ENCODE results near the gene CCDC187.
A peak's percentile ranks its signal among the peaks of the same experiment; 100 is the strongest.
"Not testable (repeated sequence)": the region's sequence is repeated elsewhere in the genome, so short reads cannot be mapped to it uniquely, and the experiment has no call there.

CCDC187 gene

GRCh38 chr9:136303825-136304416, at the start of gene CCDC187:
CCDC187 (minus strand) TSS chr9:136304094; CDS start chr9:136303830, 264 bp downstream.
- TF ChIP-seq JUND (IDR thresholded peaks at IDR 0.05; ENCODE audit: low read depth): no peak
- in situ Hi-C loops (cut with HindIII; ENCODE audit: low pct_unique_long_range_greater_than_20kb, low sequenced_read_pairs): no loop called here
- DNase-seq (ENCODE audit: low read depth in 1 of 2, low spot score in 1 of 2): no peak

GRCh38 chr9:136353088-136353487, 49.2 kb upstream of the CCDC187 start:
- no peak for DNase-seq (ENCODE audit: low read depth in 1 of 2, low spot score in 1 of 2)
- in situ Hi-C loops (cut with HindIII; ENCODE audit: low pct_unique_long_range_greater_than_20kb, low sequenced_read_pairs): no loop called here

GRCh38 chr9:136352682-136353081, 48.8 kb upstream of the CCDC187 start:
- in situ Hi-C loops (cut with HindIII; ENCODE audit: low pct_unique_long_range_greater_than_20kb, low sequenced_read_pairs): no loop called here
- DNase-seq (ENCODE audit: low read depth in 1 of 2, low spot score in 1 of 2): no peak
- no peak for TF ChIP-seq JUND (IDR thresholded peaks at IDR 0.05; ENCODE audit: low read depth)

More at GRCh38 chr9:136353088-136353487, 49.2 kb upstream of the CCDC187 start:
- no peak for TF ChIP-seq JUND (IDR thresholded peaks at IDR 0.05; ENCODE audit: low read depth)

DNA sequence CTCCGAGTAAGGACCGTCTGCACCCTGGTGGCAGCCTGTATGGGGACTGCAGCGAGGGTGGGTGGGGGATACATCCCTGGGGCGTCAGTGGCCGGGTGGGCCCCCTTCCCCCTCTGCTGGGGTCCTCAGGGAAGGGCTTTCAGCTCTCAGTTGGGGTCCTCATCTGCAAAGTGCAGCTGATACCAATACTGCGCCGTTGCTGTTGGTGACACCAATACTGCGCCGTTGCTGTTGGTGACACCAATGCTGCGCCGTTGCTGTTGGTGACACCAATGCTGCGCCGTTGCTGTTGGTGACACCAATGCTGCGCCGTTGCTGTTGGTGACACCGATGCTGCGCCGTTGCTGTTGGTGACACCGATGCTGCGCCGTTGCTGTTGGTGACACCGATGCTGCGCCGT, 48.0 kb upstream of the CCDC187 start:
- DNase-seq (ENCODE audit: low read depth in 1 of 2, low spot score in 1 of 2); in situ Hi-C loops (cut with HindIII; ENCODE audit: low pct_unique_long_range_greater_than_20kb, low sequenced_read_pairs): not testable (repeated sequence)

- DNase-seq (ENCODE audit: low read depth in 1 of 2, low spot score in 1 of 2): no peak
- TF ChIP-seq JUND (IDR thresholded peaks at IDR 0.05; ENCODE audit: low read depth): no peak
- in situ Hi-C loops (cut with HindIII; ENCODE audit: low pct_unique_long_range_greater_than_20kb, low sequenced_read_pairs): no loop called here
Measured at GRCh38 chr9:136351252-136351800, 47.4 kb upstream of the CCDC187 start.

DNA sequence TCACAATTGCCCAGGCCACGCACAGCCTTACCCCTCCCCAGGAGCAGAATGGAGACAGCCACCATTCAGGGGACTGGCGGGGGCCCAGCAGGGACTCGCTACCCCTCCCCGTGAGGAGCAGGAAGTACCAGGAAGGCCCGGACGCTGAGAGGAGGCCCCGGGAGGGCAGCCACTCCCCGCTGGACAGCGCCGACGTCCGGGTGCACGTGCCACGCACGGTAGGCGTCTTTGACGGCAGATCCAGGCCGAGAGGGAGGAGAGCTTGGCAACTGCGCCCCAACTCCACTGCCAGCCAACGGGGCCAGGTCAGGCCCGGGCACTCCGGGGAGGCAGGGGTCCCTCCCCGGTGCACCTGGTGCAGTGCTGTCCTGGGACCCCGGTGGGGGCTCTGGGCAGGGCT, 45.7 kb upstream of the CCDC187 start:
- TF ChIP-seq JUND (IDR thresholded peaks at IDR 0.05; ENCODE audit: low read depth): no peak
- DNase-seq (ENCODE audit: low read depth in 1 of 2, low spot score in 1 of 2): no peak
- in situ Hi-C loops (cut with HindIII; ENCODE audit: low pct_unique_long_range_greater_than_20kb, low sequenced_read_pairs): no loop called here

DNA sequence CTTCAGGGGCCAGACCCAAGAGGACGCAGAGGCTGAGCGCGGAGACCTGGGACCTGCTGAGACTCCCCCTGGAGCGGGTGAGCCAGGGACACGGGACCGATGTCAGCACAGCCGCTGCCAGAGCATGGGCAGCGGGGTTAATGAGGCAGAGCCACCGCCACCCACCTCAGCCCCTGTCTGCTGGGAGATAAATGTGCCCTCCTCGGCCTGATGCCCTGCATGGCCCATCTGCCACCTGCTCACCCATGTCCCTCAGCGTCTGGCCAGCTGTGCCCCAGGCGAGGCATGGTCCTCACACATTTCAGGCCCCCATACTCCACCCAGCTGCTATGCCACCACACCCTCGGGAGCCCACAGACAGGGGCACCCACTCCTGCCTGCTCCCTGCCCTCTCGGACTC, 44.8 kb upstream of the CCDC187 start:
- in situ Hi-C loops (cut with HindIII; ENCODE audit: low pct_unique_long_range_greater_than_20kb, low sequenced_read_pairs): no loop called here
- TF ChIP-seq JUND (IDR thresholded peaks at IDR 0.05; ENCODE audit: low read depth): no peak
- no peak for DNase-seq (ENCODE audit: low read depth in 1 of 2, low spot score in 1 of 2)

DNA sequence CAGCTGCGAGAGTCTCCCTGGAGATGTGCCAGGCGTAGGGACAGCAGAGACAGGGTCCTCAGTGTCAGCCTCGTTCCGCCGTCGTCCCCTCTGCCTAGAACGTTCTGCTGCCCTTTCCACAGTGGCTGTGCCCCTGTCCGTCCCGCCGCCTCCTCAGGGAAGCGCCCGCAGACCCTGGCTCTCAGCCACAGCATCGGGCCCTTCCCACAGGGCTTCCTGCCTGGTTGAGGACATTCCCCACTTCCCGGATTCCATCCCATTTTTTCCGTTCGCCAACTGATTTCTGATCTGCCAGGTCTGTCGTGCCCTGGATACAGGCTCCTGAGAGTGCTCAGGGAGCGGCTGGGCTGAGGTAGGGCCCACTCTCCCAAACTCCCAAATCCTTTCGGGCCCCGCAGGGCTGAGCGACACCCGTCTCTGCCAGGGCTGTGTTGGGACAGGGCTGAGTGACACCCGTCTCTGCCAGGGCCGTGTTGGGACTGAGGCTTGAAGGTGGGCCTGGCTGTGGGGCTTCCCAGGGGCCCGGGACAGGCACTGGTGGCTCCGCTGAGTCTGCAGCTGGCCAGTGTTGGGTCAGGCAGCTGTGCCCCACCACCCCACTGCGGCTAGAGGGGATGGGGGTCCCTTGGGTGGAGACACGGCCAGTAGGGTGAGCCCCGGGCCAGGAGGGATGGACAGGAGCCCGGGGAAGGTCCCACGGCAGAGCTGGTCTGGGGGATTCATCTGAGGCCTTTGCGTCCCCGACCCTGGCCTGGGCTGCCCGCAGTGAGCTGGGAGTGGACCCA, 43.8 kb upstream of the CCDC187 start:
- in situ Hi-C loops (cut with HindIII; ENCODE audit: low pct_unique_long_range_greater_than_20kb, low sequenced_read_pairs): no loop called here
- no peak for DNase-seq (ENCODE audit: low read depth in 1 of 2, low spot score in 1 of 2)
- TF ChIP-seq JUND (IDR thresholded peaks at IDR 0.05; ENCODE audit: low read depth): no peak

- DNase-seq (ENCODE audit: low read depth in 1 of 2, low spot score in 1 of 2): no peak
- no peak for TF ChIP-seq JUND (IDR thresholded peaks at IDR 0.05; ENCODE audit: low read depth)
- in situ Hi-C loops (cut with HindIII; ENCODE audit: low pct_unique_long_range_greater_than_20kb, low sequenced_read_pairs): no loop called here
Measured at GRCh38 chr9:136346927-136347465, 43.1 kb upstream of the CCDC187 start.

GRCh38 chr9:136346157-136346481, 42.2 kb upstream of the CCDC187 start:
- no peak for DNase-seq (ENCODE audit: low read depth in 1 of 2, low spot score in 1 of 2)
- in situ Hi-C loops (cut with HindIII; ENCODE audit: low pct_unique_long_range_greater_than_20kb, low sequenced_read_pairs): no loop called here
- TF ChIP-seq JUND (IDR thresholded peaks at IDR 0.05; ENCODE audit: low read depth): no peak

DNA sequence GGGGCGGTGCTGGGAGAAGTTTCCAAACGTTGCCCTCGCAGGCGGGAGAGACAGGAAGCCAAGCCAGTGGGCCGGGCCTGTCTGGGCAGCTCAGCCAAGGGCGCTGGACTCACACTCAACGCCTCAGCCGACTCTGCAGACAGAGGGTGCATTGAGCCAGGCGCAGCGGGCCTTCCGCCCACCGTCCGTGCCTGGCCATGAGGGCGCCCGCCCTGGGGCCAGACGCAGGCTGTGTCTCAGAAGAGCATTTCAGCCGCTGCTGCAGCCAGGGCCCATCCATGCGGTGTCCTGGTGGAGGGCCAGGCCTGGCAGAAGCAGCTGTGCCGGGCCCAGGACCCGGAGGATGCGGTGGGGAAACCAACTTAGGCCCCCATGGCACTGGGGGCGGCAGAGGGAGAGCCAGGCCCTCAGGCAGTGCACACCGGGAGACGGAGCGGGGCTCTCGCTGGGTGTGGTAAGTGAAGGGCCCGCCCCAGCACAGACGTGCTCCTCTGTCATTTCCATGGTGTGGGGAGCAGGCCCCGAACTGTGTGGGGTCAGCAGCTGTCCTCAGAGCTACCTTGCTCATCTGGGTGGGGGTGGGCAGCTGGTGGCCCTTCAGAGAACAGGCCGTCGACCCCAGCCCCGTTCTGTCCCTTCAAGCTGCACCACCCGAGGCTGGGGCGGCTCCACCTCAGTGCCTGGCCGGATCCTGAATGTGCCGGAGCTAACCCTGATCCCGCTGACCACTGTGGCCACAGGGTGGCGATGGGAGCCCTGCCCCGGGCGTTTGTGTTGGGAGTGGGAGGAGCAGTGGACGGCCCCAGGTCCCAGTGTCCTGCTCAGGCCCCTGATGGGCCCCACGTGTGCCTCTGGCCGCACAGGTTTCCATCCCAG, 41.6 kb upstream of the CCDC187 start:
- no peak for TF ChIP-seq JUND (IDR thresholded peaks at IDR 0.05; ENCODE audit: low read depth)
- DNase-seq (ENCODE audit: low read depth in 1 of 2, low spot score in 1 of 2): peak in 1 of 2 experiments; percentile 71
- in situ Hi-C loops (cut with HindIII; ENCODE audit: low pct_unique_long_range_greater_than_20kb, low sequenced_read_pairs): no loop called here

DNA sequence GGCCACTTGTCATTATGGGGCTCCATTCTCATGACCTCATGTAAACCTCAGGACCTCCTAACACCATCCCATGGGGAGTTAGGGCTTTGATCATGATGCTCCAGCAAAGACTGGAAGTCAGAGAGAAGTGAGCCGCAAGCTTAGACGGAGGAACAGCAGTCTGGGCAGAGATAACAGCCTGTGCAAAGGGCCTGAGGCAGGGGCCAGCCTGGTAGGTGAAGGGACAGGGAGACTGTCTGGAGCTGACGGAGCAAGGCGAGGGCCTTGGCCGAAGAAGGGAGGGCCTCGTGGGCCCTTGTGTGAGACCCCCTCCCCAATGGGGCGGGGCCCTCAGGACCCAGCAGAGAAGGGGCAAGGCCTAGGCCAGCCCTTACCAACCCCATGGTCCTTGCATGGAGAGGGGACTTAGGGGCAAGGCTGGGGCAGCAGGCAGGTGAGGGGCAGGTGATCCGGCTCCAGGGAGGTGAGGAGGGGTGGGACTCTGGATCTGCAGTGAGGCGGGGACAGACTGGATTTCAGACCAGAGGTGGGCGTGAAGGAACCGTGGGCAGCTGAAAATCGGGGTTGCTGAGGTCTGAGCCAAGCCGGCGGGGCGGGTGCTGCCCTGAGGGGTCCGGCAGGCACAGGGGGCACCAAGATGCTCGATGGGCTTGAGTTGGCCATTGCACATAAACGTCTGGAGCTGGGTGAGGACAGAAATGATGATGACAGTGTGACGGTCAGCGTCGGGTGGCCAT, 40.8 kb upstream of the CCDC187 start:
- TF ChIP-seq JUND (IDR thresholded peaks at IDR 0.05; ENCODE audit: low read depth): no peak
- in situ Hi-C loops (cut with HindIII; ENCODE audit: low pct_unique_long_range_greater_than_20kb, low sequenced_read_pairs): no loop called here
- DNase-seq (ENCODE audit: low read depth in 1 of 2, low spot score in 1 of 2): no peak

Measured in T47D (cell line).